GM21390 (cell line): ENCODE results near the gene PARP9.
"Not testable (repeated sequence)": the region's sequence is repeated elsewhere in the genome, so short reads cannot be mapped to it uniquely, and the experiment has no call there.

Source experiments
- ATAC-seq: cut with Tn5 transposase; IDR thresholded peaks from one replicate; pipeline ENCODE4 v1.9.1; 2021; ENCODE audit not compliant: unreplicated experiment

Gene PARP9

DNA sequence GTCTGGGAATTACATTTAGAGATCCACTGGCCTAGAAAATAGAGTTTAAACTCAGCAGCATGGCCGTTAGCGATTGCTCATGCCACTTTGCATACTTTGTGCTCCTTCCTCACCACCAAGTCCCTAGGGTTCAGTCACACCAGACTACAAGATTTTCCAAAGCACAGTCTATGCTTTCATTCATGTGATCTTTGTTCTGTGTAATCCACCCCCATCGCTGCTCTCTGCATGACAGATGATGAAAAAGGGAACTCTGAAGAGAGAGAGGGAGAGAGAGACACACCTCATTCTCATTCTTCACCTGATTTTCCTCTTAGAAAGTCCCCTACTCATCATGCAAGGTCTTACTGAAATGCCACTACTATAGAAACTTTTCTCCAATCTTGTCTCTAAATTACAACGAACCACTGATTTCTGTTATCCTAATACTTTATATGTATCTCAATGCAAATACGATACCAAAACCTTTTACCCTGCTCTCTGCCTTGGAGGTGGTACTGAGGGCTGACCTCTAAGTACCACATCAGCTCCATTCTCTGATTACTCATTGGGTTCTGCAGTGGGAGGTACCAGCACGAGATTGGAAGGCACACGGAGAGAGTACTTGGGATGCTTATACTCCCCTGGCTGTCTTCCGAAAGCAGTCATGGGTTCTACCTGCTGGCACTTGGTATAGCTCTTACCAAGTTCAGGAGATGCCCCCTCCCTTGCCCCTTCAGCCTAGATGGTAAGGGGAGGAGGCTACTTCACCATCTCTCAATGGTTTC, 12.3 kb upstream of the PARP9 start:
- ATAC-seq = peak; percentile 78

DNA sequence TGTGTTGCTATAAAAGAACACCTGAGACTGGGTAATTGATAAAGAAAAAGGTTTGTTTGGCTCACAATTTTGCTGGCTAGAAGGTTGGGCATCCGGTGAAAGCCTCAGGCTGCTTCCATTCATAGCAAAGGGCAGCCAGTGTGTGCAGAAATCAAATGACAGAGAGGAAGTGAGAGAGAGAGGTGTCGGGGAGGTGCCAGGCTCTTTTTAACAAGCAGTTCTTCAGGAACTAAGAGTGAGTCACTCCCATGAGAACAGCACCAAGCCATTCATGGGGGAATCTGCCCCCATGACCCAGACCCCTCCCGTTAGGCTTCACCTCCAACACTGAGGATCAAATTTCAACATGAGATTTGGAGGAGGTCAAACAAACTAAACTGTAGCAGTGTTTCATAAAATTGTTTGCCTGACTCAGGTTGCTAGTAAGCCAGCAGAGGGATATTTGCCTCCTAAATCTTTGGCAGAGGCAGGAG, 8.9 kb upstream of the PARP9 start:
- ATAC-seq = peak; percentile 32

DNA sequence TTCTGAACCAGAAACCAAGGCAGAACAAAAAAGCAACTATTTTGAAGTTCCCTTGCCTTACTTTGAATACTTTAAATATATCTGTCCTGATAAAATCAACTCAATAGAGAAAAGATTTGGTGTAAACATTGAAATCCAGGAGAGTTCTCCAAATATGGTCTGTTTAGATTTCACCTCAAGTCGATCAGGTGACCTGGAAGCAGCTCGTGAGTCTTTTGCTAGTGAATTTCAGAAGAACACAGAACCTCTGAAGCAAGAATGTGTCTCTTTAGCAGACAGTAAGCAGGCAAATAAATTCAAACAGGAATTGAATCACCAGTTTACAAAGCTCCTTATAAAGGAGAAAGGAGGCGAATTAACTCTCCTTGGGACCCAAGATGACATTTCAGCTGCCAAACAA, 4.7 kb upstream of the PARP9 start:
- no peak for ATAC-seq

GRCh38 chr3:122568131-122568530, 4.0 kb upstream of the PARP9 start:
- not testable (repeated sequence) for ATAC-seq

DNA sequence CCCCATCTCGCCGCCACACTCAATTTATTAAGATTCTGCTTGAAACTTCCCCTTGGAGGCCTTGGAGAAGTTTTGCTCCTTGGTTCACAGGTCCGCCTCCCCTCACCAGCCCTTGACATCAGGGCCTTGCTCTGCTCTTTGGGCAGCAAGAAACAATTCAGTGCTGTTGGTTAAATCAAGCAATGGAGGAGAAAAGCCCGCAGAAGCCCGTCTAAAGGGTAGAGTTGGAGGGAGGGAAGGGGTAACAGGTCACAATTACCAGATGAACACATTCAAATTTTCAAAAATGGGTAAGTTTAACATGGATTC, 429 bp downstream of the PARP9 start:
- ATAC-seq = no peak

- no peak for ATAC-seq
These were observed 980 bp downstream of the PARP9 start for GRCh38 chr3:122562923-122563716.

GRCh38 chr3:122560680-122561079, 3.4 kb downstream of the PARP9 start:
- no peak for ATAC-seq

DNA sequence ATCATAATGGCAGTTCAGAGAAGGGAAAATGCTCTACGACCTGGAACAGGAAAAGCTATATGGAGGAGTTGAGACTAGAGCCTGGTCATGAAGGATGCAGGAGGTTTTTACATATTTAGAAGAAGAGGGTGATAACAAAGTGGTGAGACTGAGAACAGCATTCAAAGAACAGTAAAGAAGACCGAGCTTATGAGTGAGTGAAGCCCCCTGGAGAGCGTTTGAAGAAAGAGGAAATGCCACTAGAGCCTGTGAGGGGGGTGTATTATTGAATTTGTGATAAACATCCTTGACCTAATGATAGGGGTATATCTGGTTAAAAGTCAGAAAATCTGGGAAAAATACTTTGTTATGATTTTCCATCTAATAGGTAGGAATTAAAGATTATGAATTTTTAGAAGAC, 4.2 kb downstream of the PARP9 start:
- ATAC-seq = no peak

GRCh38 chr3:122558605-122559004, 5.5 kb downstream of the PARP9 start:
- ATAC-seq = no peak

DNA sequence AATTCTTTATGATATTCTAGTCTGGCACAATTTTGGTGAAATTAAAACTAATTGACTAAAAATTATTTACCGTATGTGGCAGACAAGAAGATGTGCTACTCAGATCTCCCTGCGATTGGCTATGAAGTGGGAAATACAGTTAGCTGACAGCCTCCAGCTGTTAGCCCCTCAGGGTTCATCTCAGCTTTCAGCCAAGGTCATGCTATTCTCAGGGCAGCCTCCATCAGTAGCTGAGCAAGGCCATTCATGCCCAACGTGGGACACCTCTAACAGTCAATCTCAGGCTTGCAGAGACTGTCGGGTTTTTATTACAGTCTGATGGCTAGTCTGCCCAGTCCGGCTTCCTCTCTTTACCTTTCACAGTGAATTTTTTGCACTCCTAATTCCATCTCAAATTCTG, 6.7 kb downstream of the PARP9 start:
- ATAC-seq = no peak

- no peak for ATAC-seq
These were observed 8.6 kb downstream of the PARP9 start for GRCh38 chr3:122555275-122556071.

DNA sequence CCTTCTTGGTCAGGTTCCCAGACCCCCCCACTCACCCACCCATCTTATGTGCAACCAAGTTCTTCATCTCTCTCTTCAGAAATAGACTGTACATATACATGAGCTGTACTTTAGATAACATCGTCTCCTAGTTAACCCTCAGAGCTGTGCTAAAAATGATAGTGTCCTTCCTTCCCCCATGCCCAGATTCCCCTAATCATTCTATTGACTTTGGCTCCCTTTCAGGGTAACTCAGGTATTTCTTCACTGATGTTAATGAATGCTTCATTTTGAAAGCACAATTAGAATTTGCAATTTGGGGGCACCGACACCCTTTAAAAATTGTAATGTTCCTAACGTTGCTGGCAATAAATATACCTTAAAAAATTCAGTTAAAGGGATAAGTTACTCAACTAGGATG, 10.9 kb downstream of the PARP9 start:
- ATAC-seq = no peak

DNA sequence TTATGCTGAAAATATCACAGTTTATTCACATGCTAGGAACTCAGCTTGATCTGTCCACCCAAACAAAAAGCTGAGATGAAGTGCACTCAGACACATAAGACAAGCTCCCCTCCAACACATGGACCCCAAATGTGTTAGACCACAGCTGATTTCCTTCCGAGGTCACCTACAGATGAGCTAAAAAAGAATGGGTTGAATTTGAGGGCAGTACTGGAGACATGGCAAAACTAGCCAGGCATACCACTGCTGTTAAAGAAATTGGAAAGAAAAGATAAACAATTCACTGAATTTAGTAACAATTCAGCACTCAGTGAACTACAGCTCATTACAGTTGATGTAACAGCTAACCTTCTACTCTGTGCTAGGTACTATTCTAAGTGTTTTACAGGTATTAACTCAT, 15.5 kb downstream of the PARP9 start:
- ATAC-seq = no peak

GRCh38 chr3:122548076-122548475, 16.0 kb downstream of the PARP9 start:
- no peak for ATAC-seq

GRCh38 chr3:122546151-122546550, 17.9 kb downstream of the PARP9 start:
- ATAC-seq = no peak

GRCh38 chr3:122538956-122539490, 25.1 kb downstream of the PARP9 start:
- ATAC-seq = no peak

DNA sequence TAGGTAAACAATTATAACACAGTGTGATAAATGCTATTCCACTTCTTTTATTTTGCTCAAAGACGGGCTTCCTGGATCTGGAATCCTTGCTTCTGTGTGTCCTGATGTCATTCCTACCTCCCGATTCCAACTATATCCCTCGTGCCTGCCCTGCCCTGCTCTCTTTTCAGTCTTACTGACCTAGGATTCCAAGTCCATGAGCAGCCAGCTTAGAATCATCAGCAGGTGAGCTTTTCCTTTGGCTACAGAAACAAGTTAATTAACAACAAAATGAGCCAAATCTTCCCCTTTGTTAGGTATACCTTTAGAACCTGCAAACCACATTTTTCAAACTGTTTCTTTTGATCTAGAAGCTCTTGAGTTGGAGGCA, 27.5 kb downstream of the PARP9 start:
- ATAC-seq = no peak

GRCh38 chr3:122535964-122536631, 28.0 kb downstream of the PARP9 start:
- ATAC-seq = no peak

DNA sequence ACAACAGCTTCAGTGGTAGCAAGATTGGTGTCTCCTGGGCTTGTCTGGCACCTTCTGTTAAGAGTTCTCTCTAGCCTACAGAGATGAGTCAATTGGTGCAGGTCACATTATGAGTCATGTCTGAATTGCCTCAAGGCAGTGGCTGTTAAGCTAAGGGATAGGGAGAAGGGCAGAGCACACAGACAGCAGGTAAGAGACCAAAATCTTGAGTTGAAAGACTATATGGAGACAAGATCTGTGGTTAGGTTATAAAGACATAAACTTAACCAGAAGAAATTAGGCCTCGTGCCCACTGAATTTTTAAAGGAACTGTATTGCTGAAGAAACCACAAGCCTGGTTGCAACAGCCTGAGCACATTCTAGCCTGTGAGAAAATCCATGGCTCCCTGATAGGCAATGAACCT, 30.2 kb downstream of the PARP9 start:
- ATAC-seq = peak; percentile 100

DNA sequence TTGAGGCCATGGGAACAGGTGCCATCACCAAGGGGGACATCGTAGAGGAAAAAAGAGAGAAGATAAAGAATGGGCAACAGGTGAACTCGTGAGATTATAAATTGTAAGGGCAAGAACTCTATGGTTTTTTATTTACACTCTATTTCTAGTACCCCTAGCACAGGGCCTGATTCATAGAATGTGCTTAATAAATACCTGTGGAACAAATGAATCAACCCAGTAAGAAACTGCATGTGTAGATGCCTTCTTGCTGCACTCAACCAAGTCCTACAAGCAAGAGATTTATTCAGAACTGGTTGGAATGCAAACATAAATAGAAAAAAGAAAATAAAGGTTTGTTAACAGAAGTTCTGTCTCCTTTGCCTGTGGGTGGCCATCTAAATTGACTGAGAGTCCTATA, 30.6 kb downstream of the PARP9 start:
- no peak for ATAC-seq

DNA sequence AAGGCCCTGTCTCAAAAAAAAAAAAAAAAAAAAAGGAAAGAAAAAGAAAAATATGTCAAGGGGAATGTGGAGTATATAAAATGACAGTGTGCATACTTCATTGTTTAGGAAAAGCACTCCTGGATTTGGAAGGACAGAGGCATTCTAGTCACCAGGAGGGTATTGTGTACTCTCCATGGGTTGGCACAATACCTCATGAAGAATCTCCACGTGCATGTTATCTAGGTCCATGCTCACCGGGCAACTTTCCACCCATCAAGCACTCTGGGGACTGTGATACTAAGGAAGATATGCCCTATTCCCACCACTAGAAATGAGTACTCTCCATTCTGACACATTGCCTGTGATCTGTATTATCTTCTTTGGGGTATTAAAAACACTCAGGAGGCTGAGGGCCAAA, 33.9 kb downstream of the PARP9 start:
- no peak for ATAC-seq
